Measurements from ENCODE around the gene PRKCQ. TPM values are rescaled to one million over a fixed set of nuclear protein-coding genes. Genes with fewer than 3 reads are reported as not detected.

The PRKCQ gene
- total RNA-seq, 1 donor: not detected

DNA sequence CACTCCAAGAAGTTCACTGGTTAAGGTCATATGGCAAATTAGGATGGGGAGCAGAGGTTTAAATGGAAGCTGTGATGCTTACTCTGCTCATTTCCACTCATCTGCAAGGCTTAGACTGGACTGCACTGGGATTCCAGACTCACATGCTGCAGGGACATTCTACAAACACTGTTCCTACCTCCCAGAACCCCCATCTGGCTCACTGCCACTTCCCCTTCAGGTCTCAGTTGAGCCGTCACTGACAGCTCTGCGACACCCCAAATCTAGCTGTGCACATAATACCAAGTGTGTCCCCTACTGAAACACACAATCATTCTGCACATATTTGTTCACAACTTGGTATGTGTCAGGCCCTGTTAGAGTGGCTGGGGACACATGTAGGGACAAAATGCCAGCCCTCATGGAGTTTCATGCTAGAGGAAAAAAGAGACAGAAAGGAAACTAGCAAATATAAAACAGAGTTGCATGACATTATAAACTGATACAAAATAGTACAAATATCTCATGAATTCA, 5.4 kb downstream of the PRKCQ start:
- TF ChIP-seq, protein P1, sequence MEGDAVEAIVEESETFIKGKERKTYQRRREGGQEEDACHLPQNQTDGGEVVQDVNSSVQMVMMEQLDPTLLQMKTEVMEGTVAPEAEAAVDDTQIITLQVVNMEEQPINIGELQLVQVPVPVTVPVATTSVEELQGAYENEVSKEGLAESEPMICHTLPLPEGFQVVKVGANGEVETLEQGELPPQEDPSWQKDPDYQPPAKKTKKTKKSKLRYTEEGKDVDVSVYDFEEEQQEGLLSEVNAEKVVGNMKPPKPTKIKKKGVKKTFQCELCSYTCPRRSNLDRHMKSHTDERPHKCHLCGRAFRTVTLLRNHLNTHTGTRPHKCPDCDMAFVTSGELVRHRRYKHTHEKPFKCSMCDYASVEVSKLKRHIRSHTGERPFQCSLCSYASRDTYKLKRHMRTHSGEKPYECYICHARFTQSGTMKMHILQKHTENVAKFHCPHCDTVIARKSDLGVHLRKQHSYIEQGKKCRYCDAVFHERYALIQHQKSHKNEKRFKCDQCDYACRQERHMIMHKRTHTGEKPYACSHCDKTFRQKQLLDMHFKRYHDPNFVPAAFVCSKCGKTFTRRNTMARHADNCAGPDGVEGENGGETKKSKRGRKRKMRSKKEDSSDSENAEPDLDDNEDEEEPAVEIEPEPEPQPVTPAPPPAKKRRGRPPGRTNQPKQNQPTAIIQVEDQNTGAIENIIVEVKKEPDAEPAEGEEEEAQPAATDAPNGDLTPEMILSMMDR (IDR thresholded peaks at IDR 0.05; ENCODE audit: insufficient read depth, low read length): no peak
- DNase-seq (ENCODE audit: low read depth): no peak
- no peak overlapping the region for H3K4me3 ChIP-seq (ENCODE audit: low read depth, low read length)

DNA sequence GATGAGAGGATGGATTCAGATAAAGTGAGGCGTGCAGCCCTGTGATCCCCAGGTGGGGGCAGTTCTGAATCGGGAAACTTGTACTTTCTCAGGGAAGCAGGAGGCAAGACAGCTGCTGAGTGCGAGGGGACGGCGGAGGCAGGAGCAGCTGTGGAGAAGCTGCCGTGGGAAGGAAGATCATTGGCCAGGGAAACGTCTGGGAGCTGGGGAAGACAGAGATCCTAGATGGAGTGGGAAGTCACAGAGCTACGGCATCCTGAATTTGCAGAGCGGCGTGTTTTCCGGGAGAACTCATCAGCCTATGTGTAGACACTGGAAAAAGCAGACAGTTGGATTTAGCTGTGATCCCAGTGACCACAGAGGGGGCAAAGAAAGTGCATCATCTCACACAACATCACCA, 9.2 kb downstream of the PRKCQ start:
- no peak for DNase-seq (ENCODE audit: low read depth)
- no peak overlapping the region for H3K4me3 ChIP-seq (ENCODE audit: low read depth, low read length)
- TF ChIP-seq, protein P1 (IDR thresholded peaks at IDR 0.05; ENCODE audit: insufficient read depth, low read length): no peak

DNA sequence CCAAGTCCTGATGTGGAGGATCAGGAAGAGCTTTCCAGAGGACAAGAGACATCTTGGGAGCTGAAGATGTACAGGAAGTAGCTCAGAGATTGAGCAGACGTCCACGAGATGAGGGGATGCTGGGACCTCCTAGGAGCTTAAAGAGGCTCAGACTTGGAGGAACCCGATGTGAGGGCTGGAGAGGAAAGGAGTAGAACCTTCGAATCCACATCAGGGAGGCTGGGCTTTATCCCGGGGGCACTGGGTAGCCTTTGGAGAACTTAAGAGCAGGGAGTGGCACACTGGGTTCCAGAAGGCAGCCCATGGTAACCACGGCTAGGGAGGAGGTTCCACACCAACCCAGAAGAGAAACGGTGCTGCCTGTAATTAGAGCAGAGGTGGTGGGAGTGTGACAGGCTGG, 10.8 kb downstream of the PRKCQ start:
- DNase-seq (ENCODE audit: low read depth): no peak
- no peak overlapping the region for H3K4me3 ChIP-seq (ENCODE audit: low read depth, low read length)
- TF ChIP-seq, protein P1 (IDR thresholded peaks at IDR 0.05; ENCODE audit: insufficient read depth, low read length): no peak

- DNase-seq (ENCODE audit: low read depth): no peak
- no peak overlapping the region for H3K4me3 ChIP-seq (ENCODE audit: low read depth, low read length)
- TF ChIP-seq, protein P1 (IDR thresholded peaks at IDR 0.05; ENCODE audit: insufficient read depth, low read length): no peak
These were observed 12.2 kb downstream of the PRKCQ start for GRCh38 chr10:6567884-6568283.

GRCh38 chr10:6567203-6567703, 12.8 kb downstream of the PRKCQ start:
- TF ChIP-seq, protein P1 (IDR thresholded peaks at IDR 0.05; ENCODE audit: insufficient read depth, low read length): no peak
- H3K4me3 ChIP-seq (ENCODE audit: low read depth, low read length): no peak overlapping the region
- no peak for DNase-seq (ENCODE audit: low read depth)

DNA sequence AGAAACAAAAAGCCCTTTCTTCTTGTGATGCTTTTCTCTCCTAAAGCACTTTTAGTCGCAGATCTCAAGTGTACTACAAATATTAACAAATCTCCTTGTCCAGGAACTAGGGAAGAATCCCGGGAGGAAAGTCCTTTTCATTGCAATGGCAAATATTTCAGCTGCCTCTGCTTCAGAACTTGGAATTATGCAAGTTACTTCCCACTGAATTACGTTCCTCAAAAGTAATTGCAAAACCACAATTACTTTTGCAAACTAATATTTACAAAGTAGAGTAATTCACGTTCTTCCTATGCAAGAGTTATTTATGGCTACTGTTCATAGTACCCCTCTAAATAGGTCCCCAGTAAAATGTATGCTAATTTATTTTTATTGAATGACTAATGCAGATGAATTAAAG, 14.5 kb downstream of the PRKCQ start:
- TF ChIP-seq, protein P1 (IDR thresholded peaks at IDR 0.05; ENCODE audit: insufficient read depth, low read length): no peak
- DNase-seq (ENCODE audit: low read depth): no peak
- no peak overlapping the region for H3K4me3 ChIP-seq (ENCODE audit: low read depth, low read length)

DNA sequence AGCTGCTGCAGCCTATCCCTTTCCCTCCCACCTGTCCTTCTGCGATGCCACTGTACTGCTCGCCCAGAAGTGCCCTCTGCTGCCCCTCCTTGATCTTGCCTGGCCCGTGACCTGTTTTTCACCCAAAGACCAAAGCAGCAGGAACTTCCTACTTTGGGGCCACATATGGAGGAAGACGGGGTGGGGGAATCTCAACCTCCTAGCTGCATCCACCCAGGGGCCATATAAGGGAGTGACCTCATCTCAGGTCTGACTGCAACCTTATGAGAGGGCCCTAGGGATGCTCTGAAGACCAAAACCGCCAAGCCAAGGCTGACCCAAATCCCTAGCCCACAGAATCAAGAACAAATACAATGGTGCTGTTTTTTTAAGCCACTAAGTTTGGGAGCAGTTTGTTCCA, 15.7 kb downstream of the PRKCQ start:
- TF ChIP-seq, protein P1 (IDR thresholded peaks at IDR 0.05; ENCODE audit: insufficient read depth, low read length): no peak
- no peak for DNase-seq (ENCODE audit: low read depth)
- no peak overlapping the region for H3K4me3 ChIP-seq (ENCODE audit: low read depth, low read length)

Data from fibroblast of the aortic adventitia (primary cell).